ENCODE results near the gene PLEKHG7. TPM values are rescaled to one million over a fixed set of nuclear protein-coding genes. Genes with fewer than 3 reads are reported as not detected.

Gene PLEKHG7
- total and polyA plus RNA-seq, 8 donors, result 0.13 to 0.92 (median 0.60) TPM

DNA sequence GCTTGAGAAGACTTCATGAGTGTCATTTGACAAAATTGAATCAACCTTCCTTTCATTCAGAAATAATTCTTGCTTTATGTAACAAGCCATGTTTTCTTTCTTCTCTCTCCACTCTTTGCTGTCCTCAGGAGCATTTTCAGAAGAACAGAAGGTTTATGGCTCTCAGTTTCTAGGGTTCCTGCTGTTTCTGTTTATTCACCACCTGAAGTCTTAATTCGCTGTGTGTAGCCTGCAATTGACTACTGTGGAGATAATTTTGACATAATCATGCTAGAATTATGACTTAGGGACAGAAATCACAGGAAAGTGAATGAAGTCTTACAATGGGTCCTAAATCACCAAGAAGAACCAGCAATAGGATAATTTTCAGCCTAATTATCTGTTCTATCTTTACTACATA is 7.2 kb upstream of the PLEKHG7 start:
- no peak for FAIRE-seq
- no peaks in the 10 kb centered on the region for H3K36me3 ChIP-seq
- no peak overlapping the region for H3K4me3 ChIP-seq
- H3K27me3 ChIP-seq, result no peaks in the 10 kb centered on the region
- H3K4me1 ChIP-seq, result no peaks in the 10 kb centered on the region
- intact Hi-C loops (cut with DNase I), result no loop called here
- no peaks in the 10 kb centered on the region for H3K9me3 ChIP-seq
- 78 to 89% methylated on average over 1 of the region's 1 CpG for WGBS, 2 donors
- no peak for DNase-seq
- TF ChIP-seq, protein P1, sequence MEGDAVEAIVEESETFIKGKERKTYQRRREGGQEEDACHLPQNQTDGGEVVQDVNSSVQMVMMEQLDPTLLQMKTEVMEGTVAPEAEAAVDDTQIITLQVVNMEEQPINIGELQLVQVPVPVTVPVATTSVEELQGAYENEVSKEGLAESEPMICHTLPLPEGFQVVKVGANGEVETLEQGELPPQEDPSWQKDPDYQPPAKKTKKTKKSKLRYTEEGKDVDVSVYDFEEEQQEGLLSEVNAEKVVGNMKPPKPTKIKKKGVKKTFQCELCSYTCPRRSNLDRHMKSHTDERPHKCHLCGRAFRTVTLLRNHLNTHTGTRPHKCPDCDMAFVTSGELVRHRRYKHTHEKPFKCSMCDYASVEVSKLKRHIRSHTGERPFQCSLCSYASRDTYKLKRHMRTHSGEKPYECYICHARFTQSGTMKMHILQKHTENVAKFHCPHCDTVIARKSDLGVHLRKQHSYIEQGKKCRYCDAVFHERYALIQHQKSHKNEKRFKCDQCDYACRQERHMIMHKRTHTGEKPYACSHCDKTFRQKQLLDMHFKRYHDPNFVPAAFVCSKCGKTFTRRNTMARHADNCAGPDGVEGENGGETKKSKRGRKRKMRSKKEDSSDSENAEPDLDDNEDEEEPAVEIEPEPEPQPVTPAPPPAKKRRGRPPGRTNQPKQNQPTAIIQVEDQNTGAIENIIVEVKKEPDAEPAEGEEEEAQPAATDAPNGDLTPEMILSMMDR (IDR thresholded peaks at IDR 0.05), result no peak
- ATAC-seq, result no peak
- H3K27ac ChIP-seq, result no peak overlapping the region

DNA sequence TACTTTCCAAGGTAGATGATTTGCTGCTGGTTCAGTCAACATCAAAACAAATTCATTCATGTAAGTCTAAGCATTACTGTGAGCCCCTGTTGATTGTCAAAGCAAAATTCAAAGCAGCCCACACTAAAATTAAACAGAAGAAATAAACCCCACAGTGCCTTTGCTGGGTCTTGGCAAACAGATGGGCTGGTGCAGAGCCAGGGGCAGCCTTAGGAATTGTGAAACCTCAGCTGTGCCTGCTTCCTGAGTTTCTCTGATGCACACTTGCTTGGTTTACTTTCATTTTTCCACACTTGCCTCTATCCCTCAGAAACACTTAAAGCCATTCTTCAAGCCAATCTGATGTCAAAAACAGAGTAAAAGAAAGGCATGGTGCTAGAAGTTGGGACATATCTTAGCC is 6.6 kb upstream of the PLEKHG7 start:
- Histone ChIP-seq H3K27ac (no peak overlapping the region), H3K4me3 (no peak overlapping the region), H3K27me3 (no peaks in the 10 kb centered on the region), H3K36me3 (no peaks in the 10 kb centered on the region), H3K4me1 (no peaks in the 10 kb centered on the region), H3K9me3 (no peaks in the 10 kb centered on the region)
- TF ChIP-seq, protein P1 (IDR thresholded peaks at IDR 0.05), result no peak
- intact Hi-C loops (cut with DNase I), result no loop called here
- no peak for FAIRE-seq
- ATAC-seq, result peak in 3 of 4 donors; percentile 44 to 77 (median 77)
- DNase-seq, result no peak

DNA sequence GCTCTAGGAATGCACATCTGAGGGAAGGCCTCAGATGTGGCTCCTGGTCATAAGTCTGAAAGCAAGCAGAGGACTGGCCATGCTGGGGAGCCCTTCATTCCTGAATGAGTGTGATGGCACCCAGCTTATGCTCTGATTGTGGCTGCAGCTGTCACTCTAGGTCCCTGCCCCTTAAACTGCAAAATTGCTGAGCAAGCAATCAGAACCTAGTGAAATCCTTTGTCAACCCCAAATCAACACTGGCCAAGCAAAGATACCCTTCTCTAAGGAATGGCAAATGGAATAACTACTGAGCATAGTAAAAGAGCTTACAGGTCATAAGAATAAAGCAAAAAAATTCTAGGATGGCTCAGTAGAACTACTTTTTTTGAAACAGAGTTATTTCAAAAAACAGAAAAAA is 4.3 kb upstream of the PLEKHG7 start:
- no peaks in the 10 kb centered on the region for H3K36me3 ChIP-seq
- no peak overlapping the region for H3K27ac ChIP-seq
- no peak for FAIRE-seq
- H3K4me1 ChIP-seq, result peaks cover 3 to 6% (median 4%) of the 10 kb centered on the region in 3 donors
- TF ChIP-seq, protein P1 (IDR thresholded peaks at IDR 0.05), result no peak
- intact Hi-C loops (cut with DNase I), result no loop called here
- ATAC-seq, result no peak
- H3K4me3 ChIP-seq, result no peak overlapping the region
- no peaks in the 10 kb centered on the region for H3K9me3 ChIP-seq
- H3K27me3 ChIP-seq, result no peaks in the 10 kb centered on the region
- no peak for DNase-seq

DNA sequence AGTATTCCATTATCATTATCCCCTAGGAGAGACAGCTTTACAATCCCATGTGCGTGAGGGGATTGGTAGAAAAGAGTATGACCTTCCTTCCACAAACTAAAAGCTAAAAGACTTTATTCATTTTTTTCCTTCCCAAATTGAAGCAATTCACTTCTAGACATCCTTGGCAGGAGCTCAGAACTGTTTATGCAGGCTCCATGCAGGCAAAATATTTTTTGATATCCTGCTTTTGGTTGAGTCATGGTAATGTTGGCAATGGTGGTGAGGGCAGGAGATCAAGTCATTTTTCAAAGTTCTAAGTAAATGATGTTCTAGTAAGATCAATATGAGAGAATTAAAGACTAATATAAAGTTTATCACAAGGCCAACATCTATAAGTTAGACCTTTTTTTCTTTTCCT is 1.3 kb upstream of the PLEKHG7 start:
- no peaks in the 10 kb centered on the region for H3K9me3 ChIP-seq
- no peaks in the 10 kb centered on the region for H3K27me3 ChIP-seq
- TF ChIP-seq, protein P1 (IDR thresholded peaks at IDR 0.05), result no peak
- H3K4me3 ChIP-seq, result no peak overlapping the region
- no peak for ATAC-seq
- no peak for FAIRE-seq
- WGBS, 2 donors, result 95 to 97% methylated on average over 1 of the region's 1 CpG
- H3K4me1 ChIP-seq, result peaks cover 4 to 7% (median 6%) of the 10 kb centered on the region in 3 donors
- H3K27ac ChIP-seq, result no peak overlapping the region
- intact Hi-C loops (cut with DNase I), result no loop called here
- no peaks in the 10 kb centered on the region for H3K36me3 ChIP-seq
- DNase-seq, result no peak

DNA sequence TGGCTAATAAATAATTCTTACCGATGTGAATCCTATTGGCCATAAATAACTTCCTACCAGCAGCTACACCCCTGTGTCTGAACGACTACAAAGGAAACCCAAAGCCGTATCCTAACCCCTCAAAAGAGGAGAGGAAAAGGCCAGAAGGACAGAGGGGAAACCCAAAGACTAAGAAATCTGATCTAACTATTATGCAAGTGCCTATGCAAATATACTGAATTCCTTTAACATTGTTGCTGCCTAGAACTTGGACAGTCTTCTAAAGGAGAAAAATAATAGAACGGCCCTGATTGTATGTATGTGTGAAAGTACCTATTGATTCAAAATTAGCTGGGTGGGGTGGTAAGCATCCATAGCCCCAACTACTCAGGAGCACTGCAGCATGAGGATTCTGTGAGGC is 997 bp downstream of the PLEKHG7 start:
- Histone ChIP-seq H3K4me3 (no peak overlapping the region), H3K36me3 (no peaks in the 10 kb centered on the region), H3K4me1 (peaks cover 4 to 7% (median 6%) of the 10 kb centered on the region in 3 donors), H3K9me3 (no peaks in the 10 kb centered on the region), H3K27ac (peak overlapping the region in 1 of 4 donors; percentile 96), H3K27me3 (no peaks in the 10 kb centered on the region)
- ATAC-seq, result peak in 1 of 4 donors; percentile 20
- 80 to 85% methylated on average over 4 of the region's 4 CpGs for WGBS, 2 donors
- intact Hi-C loops (cut with DNase I), result no loop called here
- TF ChIP-seq, protein P1 (IDR thresholded peaks at IDR 0.05), result no peak
- no peak for FAIRE-seq
- no peak for DNase-seq

Data from pancreas (tissue), 10 donors.